Common myeloid progenitor, CD34-positive (primary cell): Measurements from ENCODE around the gene RNF149.
A peak's percentile ranks its signal among the peaks of the same experiment; 100 is the strongest.

Experiments
- CTCF ChIA-PET: fragments of 350-600 bp; sonication (Branson Sonifier 250); formaldehyde crosslinking; loops from one replicate; lab custom pipeline; 2021; ENCODE audit warnings: antibody characterized with exemption; lab: Charles Lee
- POLR2A ChIA-PET: fragments of 350-600 bp; sonication (Branson Sonifier 250); formaldehyde crosslinking; loops from one replicate; lab custom pipeline; 2021; ENCODE audit warnings: antibody characterized with exemption; lab: Charles Lee
- DNase-seq, 3 donors: peaks; one replicate each; pipeline versions ENCODE4 v3.0.0 to v3.0.0-alpha.2; 2013
- H3K27ac ChIP-seq, 2 experiments: 1 replicate in 1 of 2; 2 replicates in 1 of 2; pipeline ENCODE4 v1.7.0; 2013; ENCODE audit warnings: inconsistent platforms in 2 of 2, low read length in 2 of 2, mild to moderate bottlenecking in 2 of 2, low read depth in 1 of 2, moderate library complexity in 1 of 2; ENCODE audit not compliant: severe bottlenecking in 2 of 2, insufficient read depth in 1 of 2, poor library complexity in 1 of 2
- H3K27me3 ChIP-seq, 5 experiments: replicated peaks in 2 of 5; 1 replicate in 3 of 5; 2 replicates in 2 of 5; pipeline versions ENCODE4 v1.6.1 to v1.7.0; 2013; ENCODE audit warnings: low read length in 4 of 5, mild to moderate bottlenecking in 2 of 5, moderate library complexity in 2 of 5, inconsistent platforms in 1 of 5; ENCODE audit not compliant: insufficient read depth in 5 of 5, control insufficient read depth in 4 of 5
- H3K36me3 ChIP-seq, 4 experiments: 1 replicate in 2 of 4; 2 replicates in 2 of 4; pipeline versions ENCODE4 v1.6.1 to v1.7.0; 2013; ENCODE audit warnings: low read length in 3 of 4, control low read depth in 1 of 4, mild to moderate bottlenecking in 1 of 4; ENCODE audit not compliant: control insufficient read depth in 4 of 4, insufficient read depth in 4 of 4
- H3K4me1 ChIP-seq, 4 experiments: 1 replicate in 3 of 4; 2 replicates in 1 of 4; pipeline versions ENCODE4 v1.6.1 to v1.7.1; 2013; ENCODE audit warnings: low read length in 3 of 4, mild to moderate bottlenecking in 3 of 4, control low read depth in 1 of 4, inconsistent platforms in 1 of 4, moderate library complexity in 1 of 4; ENCODE audit not compliant: control insufficient read depth in 4 of 4, insufficient read depth in 4 of 4; ENCODE audit errors: control extremely low read depth in 1 of 4
- H3K4me3 ChIP-seq, 7 experiments: 1 replicate in 4 of 7; 2 replicates in 3 of 7; pipeline versions ENCODE4 v1.5.1 to v1.7.0; 2013; ENCODE audit warnings: mild to moderate bottlenecking in 7 of 7, low read length in 6 of 7, moderate library complexity in 6 of 7, inconsistent platforms in 2 of 7, low read depth in 2 of 7, control low read depth in 1 of 7; ENCODE audit not compliant: insufficient read depth in 4 of 7, control insufficient read depth in 1 of 7; ENCODE audit errors: extremely low read depth in 1 of 7
- H3K9me3 ChIP-seq, 5 experiments: 1 replicate in 4 of 5; 2 replicates in 1 of 5; pipeline versions ENCODE4 v1.6.1 to v1.7.1; 2013; ENCODE audit warnings: low read length in 4 of 5, mild to moderate bottlenecking in 2 of 5, inconsistent platforms in 1 of 5, low read depth in 1 of 5, moderate library complexity in 1 of 5; ENCODE audit not compliant: control insufficient read depth in 4 of 5, insufficient read depth in 2 of 5; ENCODE audit errors: control extremely low read depth in 1 of 5
- WGBS: methylation state at CpG from one replicate; pipeline ENCODE4 v1.1.5; 2013; ENCODE audit not compliant: insufficient coverage; 5-methylcytosine and 5-hydroxymethylcytosine counted together

The RNF149 gene

GRCh38 chr2:101331202-101331601, 22.7 kb upstream of the RNF149 start:
- ChIA-PET POLR2A (interaction anchor here (0.6 kb wide), 1 partner anchor 500 kb away, joined by 3 read pairs; no protein-coding TSS in a partner anchor), CTCF (interaction anchor here (4.2 kb wide), 1 partner anchor 10 kb away, joined by 29 read pairs; no protein-coding TSS in a partner anchor)
- Histone ChIP-seq H3K4me1 (peaks cover 34 to 47% (median 37%) of the 10 kb centered on the region in 4 experiments), H3K27ac (no peak overlapping the region), H3K4me3 (no peak overlapping the region), H3K36me3 (no peaks in the 10 kb centered on the region), H3K27me3 (no peaks in the 10 kb centered on the region), H3K9me3 (no peaks in the 10 kb centered on the region)
- no peak for DNase-seq
- WGBS: 100% methylated on average over 1 of the region's 2 CpGs

- Histone ChIP-seq H3K27me3 (no peaks in the 10 kb centered on the region), H3K9me3 (peaks cover 0 to 6% (median 1%) of the 10 kb centered on the region in 5 experiments), H3K4me1 (peaks cover 34 to 47% (median 37%) of the 10 kb centered on the region in 4 experiments), H3K4me3 (peak overlapping the region in 2 of 7 experiments; percentile 26 to 34), H3K36me3 (no peaks in the 10 kb centered on the region), H3K27ac (no peak overlapping the region)
- ChIA-PET POLR2A (interaction anchor here (0.6 to 0.7 kb wide), 2 partner anchors 22 to 501 kb away, joined by 3 to 5 read pairs; partner anchors contain the start of gene RNF149), CTCF (interaction anchor here (1.5 to 4.2 kb wide), 3 partner anchors 11 to 56 kb away, joined by 3 to 29 read pairs (median 4); no protein-coding TSS in a partner anchor)
- DNase-seq: peak in 2 of 3 donors; percentile 25 to 52
- WGBS: 51% methylated on average over 10 of the region's 12 CpGs
Observed at GRCh38 chr2:101330253-101330933, 21.9 kb upstream of the RNF149 start.

GRCh38 chr2:101329026-101329425, 20.5 kb upstream of the RNF149 start:
- DNase-seq: no peak
- POLR2A ChIA-PET: interaction anchor here (0.6 to 1.7 kb wide), 3 partner anchors 13 to 58 kb away, joined by 3 to 14 read pairs (median 3); partner anchors contain the start of gene RNF149
- Histone ChIP-seq H3K4me3 (peak overlapping the region in 1 of 7 experiments; percentile 63), H3K9me3 (peaks cover 0 to 8% (median 1%) of the 10 kb centered on the region in 5 experiments), H3K36me3 (no peaks in the 10 kb centered on the region), H3K4me1 (peaks cover 34 to 47% (median 37%) of the 10 kb centered on the region in 4 experiments), H3K27me3 (no peaks in the 10 kb centered on the region), H3K27ac (peak overlapping the region in 1 of 2 experiments; percentile 37)
- CTCF ChIA-PET: interaction anchor here (0.9 to 4.2 kb wide), 7 partner anchors 12 to 100 kb away, joined by 3 to 29 read pairs (median 5); partner anchors contain the start of gene RNF149
- no CpG with 5 or more reads among the region's 4 CpGs for WGBS

GRCh38 chr2:101328474-101329007, 20.0 kb upstream of the RNF149 start:
- Histone ChIP-seq H3K4me1 (peaks cover 34 to 47% (median 37%) of the 10 kb centered on the region in 4 experiments), H3K4me3 (peak overlapping the region in 4 of 7 experiments; percentile 1 to 63 (median 36)), H3K9me3 (peaks cover 0 to 8% (median 1%) of the 10 kb centered on the region in 5 experiments), H3K36me3 (no peaks in the 10 kb centered on the region), H3K27me3 (no peaks in the 10 kb centered on the region), H3K27ac (peak overlapping the region; percentile 9 to 72)
- POLR2A ChIA-PET: interaction anchor here (1.1 to 1.7 kb wide), 2 partner anchors 14 to 20 kb away, joined by 3 to 14 read pairs; partner anchors contain the start of gene RNF149
- CTCF ChIA-PET: interaction anchor here (1.2 to 4.2 kb wide), 5 partner anchors 13 to 22 kb away, joined by 4 to 29 read pairs (median 5); partner anchors contain the start of gene RNF149
- DNase-seq: peak; percentile 87 to 98 (median 96)
- WGBS: 0% methylated on average over 3 of the region's 3 CpGs

- Histone ChIP-seq H3K4me1 (peaks cover 34 to 47% (median 37%) of the 10 kb centered on the region in 4 experiments), H3K27ac (peak overlapping the region; percentile 9 to 72), H3K27me3 (no peaks in the 10 kb centered on the region), H3K9me3 (peaks cover 0 to 8% (median 1%) of the 10 kb centered on the region in 5 experiments), H3K36me3 (no peaks in the 10 kb centered on the region), H3K4me3 (peak overlapping the region in 3 of 7 experiments; percentile 30 to 63 (median 54))
- DNase-seq: no peak
- POLR2A ChIA-PET: interaction anchor here (1.1 to 1.7 kb wide), 2 partner anchors 14 to 19 kb away, joined by 3 to 14 read pairs; partner anchors contain the start of gene RNF149
- CTCF ChIA-PET: interaction anchor here (1.3 to 4.2 kb wide), 3 partner anchors 12 to 19 kb away, joined by 5 to 29 read pairs (median 11); partner anchors contain the start of gene RNF149
- 58% methylated on average over 5 of the region's 5 CpGs for WGBS
Observed at GRCh38 chr2:101327863-101328394, 19.4 kb upstream of the RNF149 start.

- Histone ChIP-seq H3K4me3 (no peak overlapping the region), H3K9me3 (peaks cover 0 to 8% (median 1%) of the 10 kb centered on the region in 5 experiments), H3K4me1 (peaks cover 29 to 38% (median 30%) of the 10 kb centered on the region in 4 experiments), H3K36me3 (no peaks in the 10 kb centered on the region), H3K27me3 (no peaks in the 10 kb centered on the region), H3K27ac (no peak overlapping the region)
- DNase-seq: no peak
- ChIA-PET CTCF (no interaction called here), POLR2A (no interaction called here)
- no CpG with 5 or more reads among the region's 1 CpG for WGBS
Observed at GRCh38 chr2:101325425-101325824, 16.9 kb upstream of the RNF149 start.
